HepG2 (cell line): ENCODE measurements around the gene MTA2. TPM values are rescaled to one million over a fixed set of nuclear protein-coding genes. Genes with fewer than 3 reads are reported as not detected.
A peak's percentile ranks its signal among the peaks of the same experiment; 100 is the strongest.

ENCODE experiments used
- DPF2 ChIP-seq: sonication (generic); formaldehyde crosslinking; IDR thresholded peaks from 2 replicates; pipeline ENCODE4 v1.4.0; 2020; ENCODE audit warnings: mild to moderate bottlenecking, low read depth, missing genetic modification reagents, borderline replicate concordance
- FOXK1 ChIP-seq: sonication (generic); formaldehyde crosslinking; IDR thresholded peaks from 2 replicates; pipeline ENCODE4 v1.4.0; 2020; ENCODE audit warnings: low read depth, missing genetic modification reagents, borderline replicate concordance
- HNRNPUL1 ChIP-seq: fragments of 200-400 bp; formaldehyde crosslinking; IDR thresholded peaks from 2 replicates; pipeline ENCODE4 v1.6.1; 2017; ENCODE audit warnings: low read depth, mild to moderate bottlenecking, low read length, moderate library complexity
- MIER2 ChIP-seq: IDR thresholded peaks from 2 replicates; pipeline ENCODE4 v1.6.1; 2016; ENCODE audit warnings: missing biosample characterization, missing genetic modification reagents
- NFIB ChIP-seq: sonication (generic); formaldehyde crosslinking; IDR thresholded peaks from 2 replicates; pipeline ENCODE4 v1.9.0; 2021; ENCODE audit warnings: missing genetic modification reagents, mild to moderate bottlenecking, borderline replicate concordance
- SP2 ChIP-seq: sonication (generic); formaldehyde crosslinking; IDR thresholded peaks from 2 replicates; pipeline ENCODE4 v1.5.1; 2020; ENCODE audit warnings: mild to moderate bottlenecking, missing genetic modification reagents
- TEAD2 ChIP-seq: sonication (generic); formaldehyde crosslinking; IDR thresholded peaks from 2 replicates; pipeline ENCODE4 v1.9.0; 2021; ENCODE audit warnings: missing genetic modification reagents
- WIZ ChIP-seq: sonication (generic); formaldehyde crosslinking; IDR thresholded peaks from 2 replicates; pipeline ENCODE4 v1.5.1; 2020; ENCODE audit warnings: mild to moderate bottlenecking, missing genetic modification reagents
- ZNF260 ChIP-seq: sonication (generic); formaldehyde crosslinking; IDR thresholded peaks from 2 replicates; pipeline ENCODE4 v1.4.0; 2020; ENCODE audit warnings: missing genetic modification reagents, low read depth, mild to moderate bottlenecking, borderline replicate concordance
- ZNF614 ChIP-seq: IDR thresholded peaks from 2 replicates; pipeline ENCODE4 v1.6.1; 2018; ENCODE audit warnings: missing biosample characterization, missing genetic modification reagents, inconsistent platforms, borderline replicate concordance
- ZSCAN30 ChIP-seq: sonication (generic); formaldehyde crosslinking; IDR thresholded peaks from 2 replicates; pipeline ENCODE4 v1.5.0; 2020; ENCODE audit warnings: mild to moderate bottlenecking, missing genetic modification reagents
- polyA plus RNA-seq, 8 experiments: library from polyadenylated mRNA; depleted of rRNA in 3 of 8; stranded (reverse) in 7 of 8; unstranded in 1 of 8; fragments of >200 nt; fragmentation: Illumina TruSeq in 4 of 8; extraction: Trizol in 4 of 8; gene quantifications; 2 replicates each; pipeline versions ENCODE4 v1.2.1 to v1.2.3, GENCODE V29; 2011 to 2016; ENCODE audit warnings: low read depth in 4 of 8, missing spikeins in 1 of 8, mixed read lengths in 1 of 8; ENCODE audit not compliant: insufficient read depth in 1 of 8
- total RNA-seq, 5 experiments: library from RNA; depleted of rRNA; stranded (reverse); fragments of >200 nt; fragmentation: Illumina TruSeq; extraction: Trizol; gene quantifications; 2 replicates each; pipeline ENCODE4 v1.2.3, GENCODE V29; 2016; ENCODE audit warnings: low read depth in 1 of 5
- TF ChIP-seq, protein P1 (sequence below): sonication (generic); formaldehyde crosslinking; IDR thresholded peaks from 2 replicates; pipeline ENCODE4 v1.4.0; 2020; ENCODE audit warnings: missing genetic modification reagents
- TF ChIP-seq, protein P2 (sequence below): sonication (generic); formaldehyde crosslinking; IDR thresholded peaks from 2 replicates; pipeline ENCODE4 v1.8.0; 2022; ENCODE audit warnings: mild to moderate bottlenecking, missing genetic modification reagents
- TF ChIP-seq, protein P3 (sequence below), 2 experiments: fragments of 450-650 bp in 1 of 2; sonication (generic) in 1 of 2; formaldehyde crosslinking; IDR thresholded peaks; 2 replicates each; pipeline versions ENCODE4 v1.5.0 to v1.8.0; 2020 to 2022; ENCODE audit warnings: mild to moderate bottlenecking in 1 of 2, missing genetic modification reagents in 1 of 2
- TF ChIP-seq, protein P4 (sequence below): sonication (generic); formaldehyde crosslinking; IDR thresholded peaks from 2 replicates; pipeline ENCODE4 v1.9.0; 2021; ENCODE audit warnings: missing genetic modification reagents, borderline replicate concordance
- TF ChIP-seq, protein P5 (sequence below): sonication (generic); formaldehyde crosslinking; IDR thresholded peaks from 2 replicates; pipeline ENCODE4 v1.4.0; 2020; ENCODE audit warnings: missing genetic modification reagents
- TF ChIP-seq, protein P6 (sequence below): sonication (generic); formaldehyde crosslinking; IDR thresholded peaks from 2 replicates; pipeline ENCODE4 v1.4.0; 2020; ENCODE audit warnings: mild to moderate bottlenecking, missing genetic modification reagents

MTA2 gene
- total and polyA plus RNA-seq, 2 of the 13 experiments (the other 11 are each of a cell fraction or from before 2014, with no cell fraction given) = 14.0 to 70.0 TPM

DNA sequence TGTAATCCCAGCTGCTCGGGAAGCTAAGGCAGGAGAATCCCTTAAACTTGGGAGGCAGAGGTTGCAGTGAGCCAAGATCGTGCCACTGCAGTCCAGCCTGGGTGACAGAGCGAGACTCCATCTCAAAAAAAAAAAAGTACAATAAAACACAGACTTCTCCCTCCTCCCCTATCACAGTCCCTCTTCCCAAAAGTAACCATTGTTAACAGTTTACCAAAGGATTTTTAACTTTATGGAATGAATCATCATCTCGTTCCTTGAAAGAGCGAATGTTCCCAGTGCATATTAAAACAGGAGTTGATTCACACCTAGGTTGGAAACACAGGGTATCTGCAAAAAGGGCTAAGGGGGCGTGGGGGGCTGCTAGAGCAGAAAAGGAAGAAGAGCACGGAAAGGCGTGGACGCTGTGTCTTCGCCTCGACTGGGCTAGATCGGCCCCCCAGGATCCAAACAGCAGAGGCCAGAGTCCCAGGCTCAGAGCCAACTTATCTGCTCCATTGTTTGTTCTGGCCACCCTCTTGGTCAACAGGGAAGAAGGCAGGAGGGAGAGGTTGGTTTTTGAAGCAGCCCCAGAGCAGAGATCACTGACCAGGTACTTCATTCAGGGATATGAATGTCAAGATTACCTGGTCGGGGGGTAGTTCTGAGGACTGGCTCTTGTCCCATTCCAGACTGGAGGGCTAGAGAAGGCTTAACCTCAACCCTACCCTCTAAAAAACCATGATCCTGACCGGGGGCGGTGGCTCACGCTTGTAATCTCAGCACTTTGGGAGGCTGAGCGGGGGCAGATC is 52.9 kb downstream of the MTA2 start (continued):
- TF ChIP-seq, protein P1, sequence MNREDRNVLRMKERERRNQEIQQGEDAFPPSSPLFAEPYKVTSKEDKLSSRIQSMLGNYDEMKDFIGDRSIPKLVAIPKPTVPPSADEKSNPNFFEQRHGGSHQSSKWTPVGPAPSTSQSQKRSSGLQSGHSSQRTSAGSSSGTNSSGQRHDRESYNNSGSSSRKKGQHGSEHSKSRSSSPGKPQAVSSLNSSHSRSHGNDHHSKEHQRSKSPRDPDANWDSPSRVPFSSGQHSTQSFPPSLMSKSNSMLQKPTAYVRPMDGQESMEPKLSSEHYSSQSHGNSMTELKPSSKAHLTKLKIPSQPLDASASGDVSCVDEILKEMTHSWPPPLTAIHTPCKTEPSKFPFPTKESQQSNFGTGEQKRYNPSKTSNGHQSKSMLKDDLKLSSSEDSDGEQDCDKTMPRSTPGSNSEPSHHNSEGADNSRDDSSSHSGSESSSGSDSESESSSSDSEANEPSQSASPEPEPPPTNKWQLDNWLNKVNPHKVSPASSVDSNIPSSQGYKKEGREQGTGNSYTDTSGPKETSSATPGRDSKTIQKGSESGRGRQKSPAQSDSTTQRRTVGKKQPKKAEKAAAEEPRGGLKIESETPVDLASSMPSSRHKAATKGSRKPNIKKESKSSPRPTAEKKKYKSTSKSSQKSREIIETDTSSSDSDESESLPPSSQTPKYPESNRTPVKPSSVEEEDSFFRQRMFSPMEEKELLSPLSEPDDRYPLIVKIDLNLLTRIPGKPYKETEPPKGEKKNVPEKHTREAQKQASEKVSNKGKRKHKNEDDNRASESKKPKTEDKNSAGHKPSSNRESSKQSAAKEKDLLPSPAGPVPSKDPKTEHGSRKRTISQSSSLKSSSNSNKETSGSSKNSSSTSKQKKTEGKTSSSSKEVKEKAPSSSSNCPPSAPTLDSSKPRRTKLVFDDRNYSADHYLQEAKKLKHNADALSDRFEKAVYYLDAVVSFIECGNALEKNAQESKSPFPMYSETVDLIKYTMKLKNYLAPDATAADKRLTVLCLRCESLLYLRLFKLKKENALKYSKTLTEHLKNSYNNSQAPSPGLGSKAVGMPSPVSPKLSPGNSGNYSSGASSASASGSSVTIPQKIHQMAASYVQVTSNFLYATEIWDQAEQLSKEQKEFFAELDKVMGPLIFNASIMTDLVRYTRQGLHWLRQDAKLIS (CRISPR knock-in tag) = no peak
- TF ChIP-seq, protein P2, sequence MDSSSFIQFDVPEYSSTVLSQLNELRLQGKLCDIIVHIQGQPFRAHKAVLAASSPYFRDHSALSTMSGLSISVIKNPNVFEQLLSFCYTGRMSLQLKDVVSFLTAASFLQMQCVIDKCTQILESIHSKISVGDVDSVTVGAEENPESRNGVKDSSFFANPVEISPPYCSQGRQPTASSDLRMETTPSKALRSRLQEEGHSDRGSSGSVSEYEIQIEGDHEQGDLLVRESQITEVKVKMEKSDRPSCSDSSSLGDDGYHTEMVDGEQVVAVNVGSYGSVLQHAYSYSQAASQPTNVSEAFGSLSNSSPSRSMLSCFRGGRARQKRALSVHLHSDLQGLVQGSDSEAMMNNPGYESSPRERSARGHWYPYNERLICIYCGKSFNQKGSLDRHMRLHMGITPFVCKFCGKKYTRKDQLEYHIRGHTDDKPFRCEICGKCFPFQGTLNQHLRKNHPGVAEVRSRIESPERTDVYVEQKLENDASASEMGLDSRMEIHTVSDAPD (CRISPR knock-in tag) = peak; percentile 30; the same call in 1 of the 2 replicates
- TF ChIP-seq, protein P3, sequence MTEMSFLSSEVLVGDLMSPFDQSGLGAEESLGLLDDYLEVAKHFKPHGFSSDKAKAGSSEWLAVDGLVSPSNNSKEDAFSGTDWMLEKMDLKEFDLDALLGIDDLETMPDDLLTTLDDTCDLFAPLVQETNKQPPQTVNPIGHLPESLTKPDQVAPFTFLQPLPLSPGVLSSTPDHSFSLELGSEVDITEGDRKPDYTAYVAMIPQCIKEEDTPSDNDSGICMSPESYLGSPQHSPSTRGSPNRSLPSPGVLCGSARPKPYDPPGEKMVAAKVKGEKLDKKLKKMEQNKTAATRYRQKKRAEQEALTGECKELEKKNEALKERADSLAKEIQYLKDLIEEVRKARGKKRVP (CRISPR knock-in tag; IDR thresholded peaks at IDR 0.05) = no peak
- TF ChIP-seq SP2 (no peak), NFIB (CRISPR knock-in tag) (no peak), FOXK1 (peak; percentile 47; the same call in 1 of the 2 replicates), ZSCAN30 (CRISPR knock-in tag) (no peak), DPF2 (peak; percentile 82), TEAD2 (no peak), WIZ (CRISPR knock-in tag) (no peak), HNRNPUL1 (no peak), MIER2 (CRISPR knock-in tag) (no peak), ZNF614 (CRISPR knock-in tag) (no peak), ZNF260 (no peak)
- TF ChIP-seq, protein P4, sequence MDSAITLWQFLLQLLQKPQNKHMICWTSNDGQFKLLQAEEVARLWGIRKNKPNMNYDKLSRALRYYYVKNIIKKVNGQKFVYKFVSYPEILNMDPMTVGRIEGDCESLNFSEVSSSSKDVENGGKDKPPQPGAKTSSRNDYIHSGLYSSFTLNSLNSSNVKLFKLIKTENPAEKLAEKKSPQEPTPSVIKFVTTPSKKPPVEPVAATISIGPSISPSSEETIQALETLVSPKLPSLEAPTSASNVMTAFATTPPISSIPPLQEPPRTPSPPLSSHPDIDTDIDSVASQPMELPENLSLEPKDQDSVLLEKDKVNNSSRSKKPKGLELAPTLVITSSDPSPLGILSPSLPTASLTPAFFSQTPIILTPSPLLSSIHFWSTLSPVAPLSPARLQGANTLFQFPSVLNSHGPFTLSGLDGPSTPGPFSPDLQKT (CRISPR knock-in tag) = no peak
- TF ChIP-seq, protein P5, sequence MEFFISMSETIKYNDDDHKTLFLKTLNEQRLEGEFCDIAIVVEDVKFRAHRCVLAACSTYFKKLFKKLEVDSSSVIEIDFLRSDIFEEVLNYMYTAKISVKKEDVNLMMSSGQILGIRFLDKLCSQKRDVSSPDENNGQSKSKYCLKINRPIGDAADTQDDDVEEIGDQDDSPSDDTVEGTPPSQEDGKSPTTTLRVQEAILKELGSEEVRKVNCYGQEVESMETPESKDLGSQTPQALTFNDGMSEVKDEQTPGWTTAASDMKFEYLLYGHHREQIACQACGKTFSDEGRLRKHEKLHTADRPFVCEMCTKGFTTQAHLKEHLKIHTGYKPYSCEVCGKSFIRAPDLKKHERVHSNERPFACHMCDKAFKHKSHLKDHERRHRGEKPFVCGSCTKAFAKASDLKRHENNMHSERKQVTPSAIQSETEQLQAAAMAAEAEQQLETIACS (CRISPR knock-in tag) = no peak
- TF ChIP-seq, protein P6, sequence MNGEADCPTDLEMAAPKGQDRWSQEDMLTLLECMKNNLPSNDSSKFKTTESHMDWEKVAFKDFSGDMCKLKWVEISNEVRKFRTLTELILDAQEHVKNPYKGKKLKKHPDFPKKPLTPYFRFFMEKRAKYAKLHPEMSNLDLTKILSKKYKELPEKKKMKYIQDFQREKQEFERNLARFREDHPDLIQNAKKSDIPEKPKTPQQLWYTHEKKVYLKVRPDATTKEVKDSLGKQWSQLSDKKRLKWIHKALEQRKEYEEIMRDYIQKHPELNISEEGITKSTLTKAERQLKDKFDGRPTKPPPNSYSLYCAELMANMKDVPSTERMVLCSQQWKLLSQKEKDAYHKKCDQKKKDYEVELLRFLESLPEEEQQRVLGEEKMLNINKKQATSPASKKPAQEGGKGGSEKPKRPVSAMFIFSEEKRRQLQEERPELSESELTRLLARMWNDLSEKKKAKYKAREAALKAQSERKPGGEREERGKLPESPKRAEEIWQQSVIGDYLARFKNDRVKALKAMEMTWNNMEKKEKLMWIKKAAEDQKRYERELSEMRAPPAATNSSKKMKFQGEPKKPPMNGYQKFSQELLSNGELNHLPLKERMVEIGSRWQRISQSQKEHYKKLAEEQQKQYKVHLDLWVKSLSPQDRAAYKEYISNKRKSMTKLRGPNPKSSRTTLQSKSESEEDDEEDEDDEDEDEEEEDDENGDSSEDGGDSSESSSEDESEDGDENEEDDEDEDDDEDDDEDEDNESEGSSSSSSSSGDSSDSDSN (CRISPR knock-in tag) = no peak
